HepG2 (cell line): Measurements from ENCODE around the gene FUCA2. TPM values are rescaled to one million over a fixed set of nuclear protein-coding genes. Genes with fewer than 3 reads are reported as not detected.

Experiments used
- ATAC-seq: fragments of 200-7000 bp; cut with Tn5 transposase; 3 replicates; pipeline ENCODE4 v1.9.1; 2020; ENCODE audit warnings: mild to moderate bottlenecking, moderate library complexity
- BruUV-seq: library from RNA; stranded (reverse); fragments of 400-500 nt; replicated peaks from 2 replicates; lab custom pipeline; 2021; lab: Mats Ljungman, UMichigan
- CTCF ChIA-PET: fragments of 300-600 bp; formaldehyde crosslinking; extraction: SDS; loops from one replicate; lab custom pipeline; 2021; ENCODE audit warnings: low total read pairs, inconsistent platforms, low intra/inter-chr PET ratio; lab: Yijun Ruan, JAX
- POLR2A ChIA-PET: fragments of 350-600 bp; sonication (Branson Sonifier 250); formaldehyde crosslinking; loops from one replicate; lab custom pipeline; 2020; ENCODE audit warnings: antibody characterized with exemption, inconsistent platforms; lab: Yijun Ruan, JAX
- DNase-seq: peaks from one replicate; pipeline ENCODE4 v3.0.0-alpha.2; 2015; ENCODE audit warnings: low spot score
- FAIRE-seq: peaks from 3 replicates; lab custom pipeline; 2011; peaks lifted over from hg19 to GRCh38; lab: Jason Lieb, UNC
- H2AFZ ChIP-seq: one replicate; pipeline ENCODE4 v1.6.1; 2011; ENCODE audit warnings: low read length, inconsistent platforms
- H3K27ac ChIP-seq: fragments of 300-600 bp; 3 replicates; pipeline ENCODE4 v1.8.0; 2011; ENCODE audit warnings: mixed run types, mild to moderate bottlenecking, mixed read lengths, low read length, inconsistent platforms; ENCODE audit not compliant: insufficient read depth; ENCODE audit errors: extremely low read length
- H3K27me3 ChIP-seq, 2 experiments: fragments of 200-600 bp in 1 of 2; 2 replicates in 1 of 2; 3 replicates in 1 of 2; pipeline versions ENCODE4 v1.6.0 to v1.8.0; 2011; ENCODE audit warnings: low read length in 2 of 2, mild to moderate bottlenecking in 2 of 2, moderate library complexity in 2 of 2, inconsistent platforms in 1 of 2; ENCODE audit not compliant: insufficient read depth in 2 of 2, control insufficient read depth in 1 of 2
- H3K36me3 ChIP-seq, 2 experiments: fragments of 200-600 bp in 1 of 2; replicated peaks in 1 of 2; 2 replicates in 1 of 2; 3 replicates in 1 of 2; pipeline versions ENCODE4 v1.5.1 to v1.8.0; 2011; ENCODE audit warnings: low read length in 2 of 2, inconsistent platforms in 1 of 2; ENCODE audit not compliant: insufficient read depth in 2 of 2, control insufficient read depth in 1 of 2
- H3K4me1 ChIP-seq: 2 replicates; pipeline ENCODE4 v1.5.1; 2012; ENCODE audit warnings: low read length, inconsistent platforms; ENCODE audit not compliant: insufficient read depth
- H3K4me2 ChIP-seq: 2 replicates; pipeline ENCODE4 v1.6.0; 2011; ENCODE audit warnings: low read depth, low read length, inconsistent platforms
- H3K4me3 ChIP-seq, 3 experiments: fragments of 200-600 bp in 1 of 3; sonication (generic), shearing (Covaris generic) in 1 of 3; replicated peaks in 1 of 3; 2 replicates each; pipeline ENCODE4 v1.5.1; 2011 to 2016; ENCODE audit warnings: low read length in 3 of 3, inconsistent platforms in 2 of 3, low read depth in 2 of 3, mild to moderate bottlenecking in 2 of 3, control low read depth in 1 of 3, mixed read lengths in 1 of 3; ENCODE audit not compliant: insufficient read depth in 1 of 3
- H3K79me2 ChIP-seq: one replicate; pipeline ENCODE4 v1.6.1; 2011; ENCODE audit warnings: low read length, inconsistent platforms; ENCODE audit not compliant: insufficient read depth
- H3K9ac ChIP-seq: 2 replicates; pipeline ENCODE4 v1.6.0; 2011; ENCODE audit warnings: mild to moderate bottlenecking, low read depth, low read length, inconsistent platforms; ENCODE audit not compliant: insufficient read depth
- H3K9me3 ChIP-seq: 2 replicates; pipeline ENCODE4 v1.5.1; 2012; ENCODE audit warnings: mild to moderate bottlenecking, low read length
- H4K20me1 ChIP-seq: 2 replicates; pipeline ENCODE4 v1.6.0; 2011; ENCODE audit warnings: inconsistent platforms, mild to moderate bottlenecking, low read length, moderate library complexity; ENCODE audit not compliant: insufficient read depth
- BHLHE40 ChIP-seq: IDR thresholded peaks from 2 replicates; pipeline ENCODE4 v1.6.1; 2011; ENCODE audit warnings: low read length, improper control_type of control experiment
- MIER3 ChIP-seq: IDR thresholded peaks from 2 replicates; pipeline ENCODE4 v1.6.1; 2016; ENCODE audit warnings: missing compliant biosample characterization, borderline replicate concordance
- NFKB2 ChIP-seq: sonication (generic); formaldehyde crosslinking; IDR thresholded peaks from 2 replicates; pipeline ENCODE4 v1.4.0; 2020; ENCODE audit warnings: missing genetic modification reagents, borderline replicate concordance
- SCMH1 ChIP-seq: sonication (generic); formaldehyde crosslinking; IDR thresholded peaks from 2 replicates; pipeline ENCODE4 v1.9.0; 2021; ENCODE audit warnings: missing genetic modification reagents, mild to moderate bottlenecking, borderline replicate concordance
- SMAD9 ChIP-seq: sonication (generic); formaldehyde crosslinking; IDR thresholded peaks from 2 replicates; pipeline ENCODE4 v1.5.1; 2020; ENCODE audit warnings: mild to moderate bottlenecking, missing genetic modification reagents
- SP5 ChIP-seq: IDR thresholded peaks from 2 replicates; pipeline ENCODE4 v1.6.1; 2016; ENCODE audit warnings: low read depth, borderline replicate concordance
- TBL1XR1 ChIP-seq: fragments of 150-350 bp; IDR thresholded peaks from 2 replicates; pipeline ENCODE4 v1.6.1; 2014; ENCODE audit warnings: borderline replicate concordance, low read length; ENCODE audit not compliant: partially characterized antibody
- U2AF2 ChIP-seq: fragments of 200-400 bp; formaldehyde crosslinking; IDR thresholded peaks from 2 replicates; pipeline ENCODE4 v1.6.1; 2017; ENCODE audit warnings: low read depth, mild to moderate bottlenecking, low read length
- ZKSCAN1 ChIP-seq: fragments of 150-350 bp; IDR thresholded peaks from 2 replicates; pipeline ENCODE4 v1.6.1; 2014; ENCODE audit warnings: low read length
- ZNF605 ChIP-seq: sonication (generic); formaldehyde crosslinking; IDR thresholded peaks from 2 replicates; pipeline ENCODE4 v1.8.0; 2022; ENCODE audit warnings: mild to moderate bottlenecking, missing genetic modification reagents
- ZNF761 ChIP-seq: sonication (generic); formaldehyde crosslinking; conservative IDR thresholded peaks from 2 replicates; pipeline ENCODE4 v1.4.0; 2020; ENCODE audit warnings: mild to moderate bottlenecking, missing genetic modification reagents
- whole genome bisulfite sequencing: methylation state at CpG from one replicate; pipeline ENCODE4 v1.1.6; 2017; ENCODE audit warnings: low lambda C conversion rate; 5-methylcytosine and 5-hydroxymethylcytosine counted together
- in situ Hi-C: cut with HindIII; loops from 2 replicates; pipeline ENCODE4 v1.10.0; 2017; ENCODE audit warnings: low pct_unique_long_range_greater_than_20kb; ENCODE audit not compliant: extremely low pct_ligation_motif_present
- intact Hi-C: fragments of 100-400 bp; cut with micrococcal nuclease; formaldehyde crosslinking; loops from one replicate; pipeline ENCODE4 v1.10.0; 2022; ENCODE audit not compliant: unreplicated experiment
- polyA plus RNA-seq, 8 experiments: library from polyadenylated mRNA; depleted of rRNA in 3 of 8; stranded (reverse) in 7 of 8; unstranded in 1 of 8; fragments of >200 nt; fragmentation: Illumina TruSeq in 4 of 8; extraction: Trizol in 4 of 8; gene quantifications; 2 replicates each; pipeline versions ENCODE4 v1.2.1 to v1.2.3, GENCODE V29; 2011 to 2016; ENCODE audit warnings: low read depth in 4 of 8, missing spikeins in 1 of 8, mixed read lengths in 1 of 8; ENCODE audit not compliant: insufficient read depth in 1 of 8
- total RNA-seq, 5 experiments: library from RNA; depleted of rRNA; stranded (reverse); fragments of >200 nt; fragmentation: Illumina TruSeq; extraction: Trizol; gene quantifications; 2 replicates each; pipeline ENCODE4 v1.2.3, GENCODE V29; 2016; ENCODE audit warnings: low read depth in 1 of 5
- TF ChIP-seq, protein P1 (sequence below): sonication (generic); formaldehyde crosslinking; IDR thresholded peaks from 2 replicates; pipeline ENCODE4 v1.4.0; 2020; ENCODE audit warnings: missing genetic modification reagents, mild to moderate bottlenecking, borderline replicate concordance

FUCA2 gene
- total and polyA plus RNA-seq, 2 of the 13 experiments (the other 11 are each of a cell fraction or from before 2014, with no cell fraction given): 87.4 to 144 TPM

DNA sequence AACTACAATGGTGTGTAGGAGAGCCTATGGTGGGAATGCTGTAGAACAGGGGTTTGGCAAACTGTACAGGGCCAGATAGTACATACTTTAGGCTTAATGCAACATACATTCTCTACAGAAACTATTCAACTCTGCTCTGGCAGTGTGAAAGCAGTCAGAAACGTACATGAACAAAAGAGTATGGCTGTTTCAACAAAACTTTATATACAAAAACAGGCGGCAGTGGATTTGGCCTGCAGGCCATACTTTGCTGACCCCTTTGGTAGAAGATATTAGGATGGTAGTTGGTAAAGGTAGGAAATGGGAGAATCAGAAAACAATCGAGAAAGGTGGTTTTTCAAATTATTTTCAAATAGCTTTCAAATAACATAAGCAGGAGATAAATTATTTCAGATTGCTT, 24.8 kb downstream of the FUCA2 start:
- POLR2A ChIA-PET: no interaction called here
- Histone ChIP-seq H3K79me2 (no peaks in the 10 kb centered on the region), H3K9me3 (no peaks in the 10 kb centered on the region), H3K36me3 (peaks cover 0 to 3% of the 10 kb centered on the region in 2 experiments; a peak in 1 of 5 replicates), H4K20me1 (no peaks in the 10 kb centered on the region), H2AFZ (no peak overlapping the region)
- WGBS: 94% methylated on average over 3 of the region's 3 CpGs
- in situ Hi-C loops: no loop called here
- DNase-seq: no peak
- intact Hi-C loops: no loop called here
- ATAC-seq: no peak
- TF ChIP-seq TBL1XR1: no peak
- TF ChIP-seq, protein P1, sequence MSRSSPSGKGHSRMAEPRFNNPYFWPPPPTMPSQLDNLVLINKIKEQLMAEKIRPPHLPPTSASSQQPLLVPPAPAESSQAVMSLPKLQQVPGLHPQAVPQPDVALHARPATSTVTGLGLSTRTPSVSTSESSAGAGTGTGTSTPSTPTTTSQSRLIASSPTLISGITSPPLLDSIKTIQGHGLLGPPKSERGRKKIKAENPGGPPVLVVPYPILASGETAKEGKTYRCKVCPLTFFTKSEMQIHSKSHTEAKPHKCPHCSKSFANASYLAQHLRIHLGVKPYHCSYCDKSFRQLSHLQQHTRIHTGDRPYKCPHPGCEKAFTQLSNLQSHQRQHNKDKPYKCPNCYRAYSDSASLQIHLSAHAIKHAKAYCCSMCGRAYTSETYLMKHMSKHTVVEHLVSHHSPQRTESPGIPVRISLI (CRISPR knock-in tag): no peak
- no peak for TF ChIP-seq U2AF2
- no peak for TF ChIP-seq NFKB2 (CRISPR knock-in tag)
- TF ChIP-seq SMAD9 (CRISPR knock-in tag): no peak
- TF ChIP-seq ZNF605 (CRISPR knock-in tag): no peak
- no peak for TF ChIP-seq MIER3 (CRISPR knock-in tag)
- no peak for TF ChIP-seq BHLHE40
- TF ChIP-seq ZKSCAN1: no peak
- no peak for TF ChIP-seq SCMH1 (CRISPR knock-in tag)
- no peak for TF ChIP-seq SP5 (CRISPR knock-in tag)
- TF ChIP-seq ZNF761 (CRISPR knock-in tag): no peak
- TF ChIP-seq, all 625 proteins: peak for 0
- BruUV-seq: no TSS peak
- H3K4me3 ChIP-seq: no peak overlapping the region
- no peak for FAIRE-seq
- H3K27ac ChIP-seq: no peak overlapping the region
- H3K4me1 ChIP-seq: no peaks in the 10 kb centered on the region
- H3K9ac ChIP-seq: no peak overlapping the region
- no peak overlapping the region for H3K4me2 ChIP-seq
- no peaks in the 10 kb centered on the region for H3K27me3 ChIP-seq
- CTCF ChIA-PET: no interaction called here
